ENCODE results near the gene ARID1B.

DNA sequence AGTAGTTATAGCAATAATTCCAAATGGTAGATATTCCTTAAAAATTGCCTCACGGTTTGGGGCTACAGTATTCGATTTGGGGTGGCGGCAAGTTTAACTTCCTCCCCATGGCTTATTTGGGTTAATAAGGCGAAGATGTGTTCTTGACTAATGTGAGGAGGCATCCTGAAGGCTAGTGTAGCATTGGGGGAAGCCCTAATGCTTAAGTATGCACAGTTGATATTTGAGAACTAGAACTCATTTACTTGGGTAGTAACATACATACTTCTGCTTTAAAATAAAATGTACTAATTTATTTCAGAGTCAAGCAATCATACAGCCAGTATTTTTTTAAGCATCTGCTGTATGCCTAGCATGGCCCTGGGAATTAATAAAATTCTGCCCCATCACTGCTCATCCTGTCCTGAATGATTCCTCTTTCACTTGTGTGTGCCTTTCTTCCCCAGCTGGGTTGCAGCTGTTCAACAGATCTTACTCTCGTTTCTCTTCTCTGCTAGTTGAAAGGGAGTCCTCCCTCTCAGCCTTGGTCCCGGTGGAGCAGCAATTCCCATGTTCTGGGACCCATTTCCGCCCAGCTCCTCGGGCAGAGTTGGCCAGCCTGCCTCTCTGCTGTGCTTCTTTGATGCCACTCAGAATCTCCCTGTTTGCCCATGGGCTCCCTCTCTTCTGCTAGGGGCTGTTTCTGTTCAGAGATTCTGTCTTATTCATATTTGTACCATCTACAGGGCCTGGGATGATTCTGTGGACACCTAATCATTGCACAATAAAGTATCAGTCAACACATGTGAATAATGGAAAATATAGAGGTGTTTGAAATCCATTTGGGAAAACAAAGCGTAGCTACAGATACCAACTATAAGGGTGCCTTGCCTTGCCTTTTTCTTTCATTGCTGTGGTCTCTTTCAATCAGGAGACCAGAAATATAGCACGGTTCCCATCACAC is 104.8 kb downstream of the ARID1B start:
- TF ChIP-seq POLR2A (IDR thresholded peaks at IDR 0.05) (no peak), CTCF (IDR thresholded peaks at IDR 0.05) (no peak)
